Measurements from ENCODE around the gene LTBP4.

- TF ChIP-seq CTCF (IDR thresholded peaks at IDR 0.05) (no peak), EP300 (IDR thresholded peaks at IDR 0.05) (no peak), POLR2A (IDR thresholded peaks at IDR 0.05) (no peak)
These were observed 6.5 kb upstream of the LTBP4 start for GRCh38 chr19:40594657-40595091.

Measured in tibial nerve (tissue), 4 donors.